K562 (cell line): ENCODE data around the gene BIRC7. TPM values are rescaled to one million over a fixed set of nuclear protein-coding genes. Genes with fewer than 3 reads are reported as not detected.

Experiments
- ATAC-seq: fragments of 200-7000 bp; cut with Tn5 transposase; 3 replicates; pipeline ENCODE4 v1.9.1; 2020; ENCODE audit warnings: moderate library complexity
- BruUV-seq: library from RNA; stranded (reverse); fragments of 400-500 nt; replicated peaks from 2 replicates; lab custom pipeline; 2021; lab: Mats Ljungman, UMichigan
- CTCF ChIA-PET: fragments of 300-600 bp; formaldehyde crosslinking; extraction: SDS; loops from one replicate; lab custom pipeline; 2021; ENCODE audit warnings: low intra/inter-chr PET ratio; lab: Yijun Ruan, JAX
- POLR2A ChIA-PET: fragments of 300-600, 350-650 bp; sonication (Branson Sonifier 250); formaldehyde crosslinking; extraction: SDS; loops from one replicate; lab custom pipeline; 2021; ENCODE audit warnings: antibody characterized with exemption, inconsistent platforms; lab: Yijun Ruan, JAX
- DNase-seq, 4 experiments: peaks; one replicate each; pipeline versions ENCODE4 v3.0.0 to v3.0.0-alpha.2; 2011 to 2018; ENCODE audit warnings: low spot score in 3 of 4, mixed read lengths in 3 of 4; ENCODE audit errors: extremely low read depth in 1 of 4
- FAIRE-seq: peaks from 2 replicates; lab custom pipeline; 2011; peaks lifted over from hg19 to GRCh38; lab: Jason Lieb, UNC
- H2AFZ ChIP-seq: 2 replicates; pipeline ENCODE4 v1.6.0; 2011; ENCODE audit warnings: low read depth, low read length, control low read depth, inconsistent platforms
- H3K27ac ChIP-seq: fragments of 200-600 bp; 3 replicates; pipeline ENCODE4 v1.8.0; 2011; ENCODE audit warnings: low read depth, mild to moderate bottlenecking, control low read depth, inconsistent platforms, low read length, moderate library complexity, mixed read lengths; ENCODE audit errors: extremely low read depth
- H3K27me3 ChIP-seq, 2 experiments: fragments of 300-600 bp in 1 of 2; 2 replicates in 1 of 2; 3 replicates in 1 of 2; pipeline versions ENCODE4 v1.6.0 to v1.8.0; 2011; ENCODE audit warnings: inconsistent platforms in 2 of 2, low read length in 2 of 2, mild to moderate bottlenecking in 1 of 2, mixed read lengths in 1 of 2, moderate library complexity in 1 of 2; ENCODE audit not compliant: control insufficient read depth in 2 of 2, insufficient read depth in 2 of 2
- H3K36me3 ChIP-seq: fragments of 300-600 bp; 3 replicates; pipeline ENCODE4 v1.8.0; 2011; ENCODE audit warnings: mild to moderate bottlenecking, low read length, inconsistent platforms; ENCODE audit not compliant: control insufficient read depth, insufficient read depth
- H3K4me1 ChIP-seq, 2 experiments: fragments of 200-600 bp in 1 of 2; replicated peaks in 1 of 2; 2 replicates in 1 of 2; 3 replicates in 1 of 2; pipeline versions ENCODE4 v1.5.1 to v1.8.0; 2011; ENCODE audit warnings: inconsistent platforms in 2 of 2, low read length in 2 of 2, mild to moderate bottlenecking in 1 of 2, mixed read lengths in 1 of 2, moderate library complexity in 1 of 2; ENCODE audit not compliant: control insufficient read depth in 2 of 2, insufficient read depth in 2 of 2
- H3K4me2 ChIP-seq: 2 replicates; pipeline ENCODE4 v1.6.1; 2011; ENCODE audit warnings: low read length, control low read depth, inconsistent platforms, mixed read lengths; ENCODE audit not compliant: insufficient read depth
- H3K4me3 ChIP-seq: fragments of 200-600 bp; sonication (generic), shearing (Covaris generic); 2 replicates; pipeline ENCODE4 v1.5.1; 2016; ENCODE audit warnings: control low read depth, inconsistent platforms
- H3K79me2 ChIP-seq: fragments of 200-600 bp; 3 replicates; pipeline ENCODE4 v1.8.0; 2011; ENCODE audit warnings: low read length, inconsistent platforms; ENCODE audit not compliant: control insufficient read depth, insufficient read depth
- H3K9ac ChIP-seq, 2 experiments: 2 replicates each; pipeline versions ENCODE4 v1.6.0 to v1.6.1; 2011; ENCODE audit warnings: low read depth in 2 of 2, low read length in 2 of 2, control low read depth in 1 of 2, inconsistent platforms in 1 of 2, mild to moderate bottlenecking in 1 of 2, mixed read lengths in 1 of 2; ENCODE audit not compliant: insufficient read depth in 1 of 2
- H3K9me1 ChIP-seq: one replicate; pipeline ENCODE4 v1.6.0; 2011; ENCODE audit warnings: inconsistent platforms, mild to moderate bottlenecking, low read length, moderate library complexity; ENCODE audit not compliant: control insufficient read depth, insufficient read depth
- H3K9me3 ChIP-seq: replicated peaks from 2 replicates; pipeline ENCODE4 v1.5.1; 2011; ENCODE audit warnings: low read depth, low read length, inconsistent platforms; ENCODE audit not compliant: control insufficient read depth, insufficient read depth
- H4K20me1 ChIP-seq: replicated peaks from 2 replicates; pipeline ENCODE4 v1.6.1; 2011; ENCODE audit warnings: low read length, inconsistent platforms, mixed read lengths; ENCODE audit not compliant: control insufficient read depth, insufficient read depth
- PTRF ChIP-seq: fragments of 450-650 bp; IDR thresholded peaks from 2 replicates; pipeline ENCODE4 v1.6.1; 2016; ENCODE audit warnings: mild to moderate bottlenecking, missing genetic modification characterization, missing compliant biosample characterization
- WGBS: fragments of 100-300 bp; shearing (Covaris generic); methylation state at CpG from one replicate; pipeline ENCODE4 v1.1.6; 2016; ENCODE audit warnings: low coverage, mixed read lengths; ENCODE audit not compliant: insufficient coverage; ENCODE audit errors: missing lambda C conversion rate; 5-methylcytosine and 5-hydroxymethylcytosine counted together
- in situ Hi-C: fragments of 300-500 bp; cut with MboI; formaldehyde crosslinking; loops from 4 replicates; pipeline ENCODE4 v1.15.0; 2018; ENCODE audit warnings: inconsistent platforms, mixed read lengths
- intact Hi-C: fragments of 100-400 bp; cut with micrococcal nuclease; formaldehyde crosslinking; loops from 2 replicates; pipeline ENCODE4 v1.14.2; 2022
- polyA plus RNA-seq, 8 experiments: library from polyadenylated mRNA; depleted of rRNA in 4 of 8; stranded (reverse) in 5 of 8; unstranded in 3 of 8; fragments of >200 nt; fragmentation: Nextera tagmentation in 2 of 8; fragmentation: Illumina TruSeq in 1 of 8; extraction: Ambion mirVana in 2 of 8; extraction: Trizol in 1 of 8; gene quantifications; 2 replicates each; pipeline versions ENCODE4 v1.2.1 to v1.2.3, GENCODE V29; 2011 to 2014; ENCODE audit warnings: inconsistent platforms in 1 of 8, missing spikeins in 1 of 8
- total RNA-seq, 7 experiments: library from RNA; depleted of rRNA in 6 of 7; stranded (reverse); fragments of >200 nt in 6 of 7; fragmentation: Illumina TruSeq in 2 of 7; extraction: Trizol in 2 of 7; gene quantifications; 2 replicates each; pipeline versions ENCODE4 v1.2.1 to v1.2.3, GENCODE V29; 2011 to 2021; ENCODE audit warnings: low replicate concordance in 1 of 7
- TF ChIP-seq, protein P1 (sequence below): fragments of 200-800 bp; sonication (Bioruptor generic); IDR thresholded peaks from 2 replicates; pipeline ENCODE4 v1.6.1; 2017; ENCODE audit warnings: missing genetic modification characterization, missing compliant biosample characterization

The BIRC7 gene
- total and polyA plus RNA-seq, 9 of the 15 experiments (the other 6 are each of a cell fraction or from before 2014, with no cell fraction given), result 0.14 to 0.19 (median 0.16) TPM; not detected in 5

DNA sequence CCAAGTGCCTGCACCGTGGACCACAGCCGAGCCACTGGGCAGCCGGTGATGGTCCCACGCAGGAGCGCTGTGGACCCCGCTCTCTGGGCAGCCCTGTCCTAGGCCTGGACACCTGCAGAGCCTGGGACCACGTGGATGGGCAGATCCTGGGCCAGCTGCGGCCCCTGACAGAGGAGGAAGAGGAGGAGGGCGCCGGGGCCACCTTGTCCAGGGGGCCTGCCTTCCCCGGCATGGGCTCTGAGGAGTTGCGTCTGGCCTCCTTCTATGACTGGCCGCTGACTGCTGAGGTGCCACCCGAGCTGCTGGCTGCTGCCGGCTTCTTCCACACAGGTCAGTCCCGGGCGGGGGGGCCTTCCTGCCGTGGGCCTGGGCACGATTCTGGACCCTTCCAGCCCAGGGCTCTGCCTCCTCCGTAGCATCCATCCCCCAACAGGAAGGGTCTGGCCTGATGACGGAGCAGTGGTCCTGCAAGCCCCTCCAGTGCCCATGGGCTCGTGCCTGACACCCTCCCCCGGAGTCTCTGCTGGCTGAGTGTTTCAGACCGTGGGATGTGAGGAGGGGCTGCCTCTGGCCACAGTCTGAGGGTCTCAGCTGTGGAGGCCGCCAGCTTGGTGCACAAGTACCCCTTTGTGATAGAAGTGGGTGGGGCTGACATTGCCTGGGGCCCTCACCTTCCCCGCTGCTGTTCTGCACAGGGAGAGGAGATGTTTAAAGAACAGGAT is 572 bp downstream of the BIRC7 start:
- Histone ChIP-seq H3K9me3 (no peaks in the 10 kb centered on the region), H3K36me3 (no peaks in the 10 kb centered on the region), H3K79me2 (no peaks in the 10 kb centered on the region), H3K27ac (no peak overlapping the region), H3K9ac (no peak overlapping the region; a peak in 1 of 4 replicates), H3K4me3 (no peak overlapping the region)
- intact Hi-C loops, result no loop called here
- ATAC-seq, result no peak
- TF ChIP-seq PTRF (tag), result no peak
- TF ChIP-seq, protein P1, sequence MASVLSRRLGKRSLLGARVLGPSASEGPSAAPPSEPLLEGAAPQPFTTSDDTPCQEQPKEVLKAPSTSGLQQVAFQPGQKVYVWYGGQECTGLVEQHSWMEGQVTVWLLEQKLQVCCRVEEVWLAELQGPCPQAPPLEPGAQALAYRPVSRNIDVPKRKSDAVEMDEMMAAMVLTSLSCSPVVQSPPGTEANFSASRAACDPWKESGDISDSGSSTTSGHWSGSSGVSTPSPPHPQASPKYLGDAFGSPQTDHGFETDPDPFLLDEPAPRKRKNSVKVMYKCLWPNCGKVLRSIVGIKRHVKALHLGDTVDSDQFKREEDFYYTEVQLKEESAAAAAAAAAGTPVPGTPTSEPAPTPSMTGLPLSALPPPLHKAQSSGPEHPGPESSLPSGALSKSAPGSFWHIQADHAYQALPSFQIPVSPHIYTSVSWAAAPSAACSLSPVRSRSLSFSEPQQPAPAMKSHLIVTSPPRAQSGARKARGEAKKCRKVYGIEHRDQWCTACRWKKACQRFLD (CRISPR knock-in tag), result peak; percentile 43; the same call in 1 of the 2 replicates
- TF ChIP-seq, all 486 proteins: peak for 1
- H3K9me1 ChIP-seq, result no peaks in the 10 kb centered on the region
- FAIRE-seq (no peak), DNase-seq (no peak)
- 40% methylated on average over 22 of the region's 26 CpGs for WGBS
- H3K27me3 ChIP-seq, result peaks cover 24 to 50% of the 10 kb centered on the region in 2 experiments; a peak in 4 of 5 replicates
- H3K4me1 ChIP-seq, result peaks cover 0 to 43% of the 10 kb centered on the region in 2 experiments; a peak in 3 of 5 replicates
- H4K20me1 ChIP-seq, result 0 out of 2 replicates have a peak, but pooled peaks cover 3% of the 10 kb centered on the region
- ChIA-PET POLR2A (interaction anchor here (0.7 to 1.8 kb wide), 3 partner anchors 10 to 12 kb away, joined by 3 to 8 read pairs (median 5); no protein-coding TSS in a partner anchor), CTCF (no interaction called here)
- H2AFZ ChIP-seq, result no peak overlapping the region
- BruUV-seq, result no TSS peak
- H3K4me2 ChIP-seq, result no peak overlapping the region
- in situ Hi-C loops, result no loop called here
